Testis (tissue), 2 donors: ENCODE data around the gene NRP2.

ENCODE experiments used
- POLR2A ChIP-seq: fragments of 450-650 bp; IDR thresholded peaks from one replicate; pipeline ENCODE4 v1.6.1; 2017; ENCODE audit warnings: antibody characterized with exemption, mild to moderate bottlenecking, moderate library complexity
- TF ChIP-seq, protein P1 (sequence below), 3 experiments: fragments of 450-650 bp in 2 of 3; fragments of 200-600 bp in 1 of 3; sonication (generic) in 1 of 3; IDR thresholded peaks; one replicate each; pipeline ENCODE4 v1.5.1; 2016 to 2019; ENCODE audit warnings: antibody characterized with exemption in 3 of 3, mild to moderate bottlenecking in 2 of 3, moderate library complexity in 1 of 3

- TF ChIP-seq, protein P1, sequence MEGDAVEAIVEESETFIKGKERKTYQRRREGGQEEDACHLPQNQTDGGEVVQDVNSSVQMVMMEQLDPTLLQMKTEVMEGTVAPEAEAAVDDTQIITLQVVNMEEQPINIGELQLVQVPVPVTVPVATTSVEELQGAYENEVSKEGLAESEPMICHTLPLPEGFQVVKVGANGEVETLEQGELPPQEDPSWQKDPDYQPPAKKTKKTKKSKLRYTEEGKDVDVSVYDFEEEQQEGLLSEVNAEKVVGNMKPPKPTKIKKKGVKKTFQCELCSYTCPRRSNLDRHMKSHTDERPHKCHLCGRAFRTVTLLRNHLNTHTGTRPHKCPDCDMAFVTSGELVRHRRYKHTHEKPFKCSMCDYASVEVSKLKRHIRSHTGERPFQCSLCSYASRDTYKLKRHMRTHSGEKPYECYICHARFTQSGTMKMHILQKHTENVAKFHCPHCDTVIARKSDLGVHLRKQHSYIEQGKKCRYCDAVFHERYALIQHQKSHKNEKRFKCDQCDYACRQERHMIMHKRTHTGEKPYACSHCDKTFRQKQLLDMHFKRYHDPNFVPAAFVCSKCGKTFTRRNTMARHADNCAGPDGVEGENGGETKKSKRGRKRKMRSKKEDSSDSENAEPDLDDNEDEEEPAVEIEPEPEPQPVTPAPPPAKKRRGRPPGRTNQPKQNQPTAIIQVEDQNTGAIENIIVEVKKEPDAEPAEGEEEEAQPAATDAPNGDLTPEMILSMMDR (IDR thresholded peaks at IDR 0.05): no peak
- no peak for TF ChIP-seq POLR2A
Observed at GRCh38 chr2:205706769-205707381, 24.6 kb downstream of the NRP2 start.
